Memory B cell (primary cell): ENCODE data around the gene PMPCB.

ENCODE experiments used
- ATAC-seq: fragments of 150-1000 bp; cut with Tn5 transposase; 2 replicates; pipeline ENCODE4 v1.10.0; 2021; ENCODE audit warnings: low read depth, mild to moderate bottlenecking, moderate library complexity
- DNase-seq, 2 donors: peaks; one replicate each; pipeline ENCODE4 v3.0.0; 2022; ENCODE audit warnings: low spot score in 2 of 2
- H3K27ac Mint-ChIP-seq: one replicate; pipeline ENCODE4 v1.8.0; 2022; ENCODE audit warnings: mild to moderate bottlenecking, moderate library complexity, mixed read lengths
- H3K27me3 Mint-ChIP-seq: one replicate; pipeline ENCODE4 v1.8.0; 2022; ENCODE audit warnings: mixed read lengths
- H3K36me3 Mint-ChIP-seq: one replicate; pipeline ENCODE4 v1.8.0; 2022; ENCODE audit warnings: mild to moderate bottlenecking, mixed read lengths
- H3K4me1 Mint-ChIP-seq: one replicate; pipeline ENCODE4 v1.8.0; 2022; ENCODE audit warnings: mixed read lengths
- H3K4me3 Mint-ChIP-seq: one replicate; pipeline ENCODE4 v1.8.0; 2022; ENCODE audit warnings: mild to moderate bottlenecking, moderate library complexity, mixed read lengths
- H3K9me3 Mint-ChIP-seq: one replicate; pipeline ENCODE4 v1.8.0; 2022; ENCODE audit warnings: mixed read lengths

PMPCB gene

DNA sequence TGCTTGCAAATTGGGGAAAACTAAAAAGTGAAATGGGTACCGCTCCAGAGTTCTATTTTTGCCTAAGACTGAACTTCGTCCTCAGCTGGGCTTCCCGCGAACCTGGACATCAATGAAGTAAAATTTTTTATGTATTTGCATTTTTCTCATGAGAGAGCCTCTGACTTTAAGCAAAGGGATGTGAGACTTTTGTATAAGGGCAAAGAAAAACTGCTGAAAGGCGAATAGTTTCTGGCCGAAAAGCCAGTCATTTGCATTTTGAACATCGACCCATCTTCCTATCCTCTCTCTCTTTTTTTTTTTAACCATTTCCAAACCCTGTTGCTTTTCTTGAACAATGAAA is 573 bp downstream of the PMPCB start:
- DNase-seq (no peak), ATAC-seq (no peak)
- Mint-ChIP-seq H3K27ac (peak overlapping the region; percentile 69), H3K27me3 (no peaks in the 10 kb centered on the region), H3K4me3 (peak overlapping the region; percentile 76), H3K36me3 (peaks cover 9% of the 10 kb centered on the region), H3K4me1 (peaks cover 13% of the 10 kb centered on the region), H3K9me3 (no peaks in the 10 kb centered on the region)

DNA sequence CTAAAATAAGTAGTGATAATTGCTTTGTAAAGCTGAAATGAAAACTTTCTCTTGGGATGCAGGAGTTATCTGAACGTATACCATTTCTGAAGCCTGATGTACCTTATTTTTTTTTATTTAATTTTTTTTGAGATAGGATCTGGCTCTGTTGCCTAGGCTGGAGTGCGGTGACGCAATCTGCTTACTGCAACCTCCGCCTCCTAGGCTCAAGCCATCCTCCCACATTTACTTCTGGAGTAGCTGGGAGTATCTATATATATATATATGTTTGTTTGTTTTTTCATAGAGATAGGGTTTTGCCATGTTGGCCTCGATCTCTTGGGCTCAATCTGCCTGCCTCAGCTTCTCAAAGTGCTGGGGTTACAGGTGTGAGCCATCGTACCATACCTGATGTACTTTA is 2.4 kb downstream of the PMPCB start:
- Mint-ChIP-seq H3K36me3 (peaks cover 15% of the 10 kb centered on the region), H3K4me1 (peaks cover 13% of the 10 kb centered on the region)

DNA sequence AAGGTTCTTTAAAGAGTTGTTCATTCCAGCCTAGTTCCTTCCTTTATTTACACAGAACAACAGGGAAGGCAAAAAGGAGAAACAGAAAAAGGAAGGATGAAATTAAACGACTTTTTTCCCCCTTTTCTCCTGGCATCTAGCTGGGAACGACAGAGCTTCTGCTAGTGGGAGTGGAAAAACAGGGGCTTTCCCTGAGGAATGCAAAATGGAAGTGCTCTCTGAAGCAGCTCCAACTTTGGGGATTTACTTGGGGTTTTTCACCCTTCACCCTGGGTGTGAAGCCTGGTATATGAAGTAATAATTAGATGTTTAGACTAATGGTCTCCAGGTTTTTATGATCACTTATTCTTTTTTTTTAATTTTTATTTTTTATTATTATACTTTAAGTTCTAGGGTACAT is 4.2 kb downstream of the PMPCB start:
- peaks cover 15% of the 10 kb centered on the region for H3K36me3 Mint-ChIP-seq
- ATAC-seq (no peak), DNase-seq (no peak)
- no peak overlapping the region for H3K27ac Mint-ChIP-seq
- no peaks in the 10 kb centered on the region for H3K9me3 Mint-ChIP-seq
- no peaks in the 10 kb centered on the region for H3K27me3 Mint-ChIP-seq
- H3K4me3 Mint-ChIP-seq: no peak overlapping the region
- peaks cover 13% of the 10 kb centered on the region for H3K4me1 Mint-ChIP-seq

More for the DNA sequence above, 2.4 kb downstream of the PMPCB start:
- Mint-ChIP-seq H3K27ac (no peak overlapping the region), H3K27me3 (no peaks in the 10 kb centered on the region), H3K4me3 (no peak overlapping the region), H3K9me3 (no peaks in the 10 kb centered on the region)
- no peak for DNase-seq
- no peak for ATAC-seq

DNA sequence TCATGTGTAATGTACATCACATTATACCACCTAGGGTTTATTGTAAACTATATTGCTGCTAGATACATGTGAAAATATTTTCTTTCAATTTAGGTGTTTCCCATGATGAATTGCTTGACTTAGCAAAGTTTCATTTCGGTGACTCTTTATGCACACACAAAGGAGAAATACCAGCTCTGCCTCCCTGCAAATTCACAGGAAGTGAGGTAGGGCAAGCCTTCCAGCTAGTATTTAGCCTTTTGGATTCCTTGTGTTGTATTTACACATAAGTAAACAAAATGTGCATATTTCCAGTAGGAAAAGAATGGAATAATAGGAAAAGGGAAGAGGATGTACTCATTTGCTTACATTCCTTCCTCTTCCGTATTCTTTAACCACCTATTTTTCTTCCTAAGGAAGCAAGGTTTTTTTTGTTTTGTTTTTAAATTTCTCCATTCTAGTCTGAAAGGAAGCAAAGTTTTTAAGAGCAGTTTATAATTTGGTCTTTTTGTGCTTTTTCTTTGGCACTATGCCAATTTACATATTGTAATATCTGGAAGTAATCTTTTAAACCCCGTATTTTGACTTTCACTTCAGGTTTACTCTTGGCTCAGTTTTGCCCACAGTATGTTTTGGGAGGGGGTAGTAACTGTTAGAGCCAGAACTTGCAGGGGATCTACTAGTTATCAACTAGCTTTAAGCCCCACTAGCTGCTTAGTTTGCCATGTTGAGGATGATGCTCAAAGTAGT is 10.4 kb downstream of the PMPCB start:
- Mint-ChIP-seq H3K27me3 (no peaks in the 10 kb centered on the region), H3K4me1 (peaks cover 3% of the 10 kb centered on the region), H3K4me3 (no peak overlapping the region), H3K36me3 (peaks cover 12% of the 10 kb centered on the region), H3K9me3 (no peaks in the 10 kb centered on the region), H3K27ac (peak overlapping the region; percentile 47)
- ATAC-seq (no peak), DNase-seq (no peak)

DNA sequence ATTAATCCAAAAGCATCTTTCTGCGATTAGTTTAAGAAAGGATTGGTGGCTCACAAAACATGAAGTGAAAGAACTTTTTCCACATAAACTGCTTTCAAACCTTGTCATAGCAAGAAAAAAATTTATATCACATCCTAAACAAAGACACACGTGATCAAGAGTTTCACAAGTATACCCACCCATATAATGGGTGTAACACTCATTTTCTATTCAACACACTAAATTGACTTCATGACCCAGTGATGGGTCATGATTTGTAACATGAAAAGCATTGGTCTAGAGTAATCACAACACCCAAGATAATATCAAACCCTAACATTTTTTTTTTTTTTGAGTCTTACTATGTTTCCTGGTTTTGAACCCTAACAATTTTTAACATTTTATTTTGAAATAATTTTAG is 17.6 kb downstream of the PMPCB start:
- Mint-ChIP-seq H3K4me3 (no peak overlapping the region), H3K4me1 (peaks cover 8% of the 10 kb centered on the region), H3K27me3 (no peaks in the 10 kb centered on the region), H3K27ac (no peak overlapping the region), H3K36me3 (peaks cover 30% of the 10 kb centered on the region), H3K9me3 (no peaks in the 10 kb centered on the region)
- ATAC-seq (no peak), DNase-seq (no peak)

DNA sequence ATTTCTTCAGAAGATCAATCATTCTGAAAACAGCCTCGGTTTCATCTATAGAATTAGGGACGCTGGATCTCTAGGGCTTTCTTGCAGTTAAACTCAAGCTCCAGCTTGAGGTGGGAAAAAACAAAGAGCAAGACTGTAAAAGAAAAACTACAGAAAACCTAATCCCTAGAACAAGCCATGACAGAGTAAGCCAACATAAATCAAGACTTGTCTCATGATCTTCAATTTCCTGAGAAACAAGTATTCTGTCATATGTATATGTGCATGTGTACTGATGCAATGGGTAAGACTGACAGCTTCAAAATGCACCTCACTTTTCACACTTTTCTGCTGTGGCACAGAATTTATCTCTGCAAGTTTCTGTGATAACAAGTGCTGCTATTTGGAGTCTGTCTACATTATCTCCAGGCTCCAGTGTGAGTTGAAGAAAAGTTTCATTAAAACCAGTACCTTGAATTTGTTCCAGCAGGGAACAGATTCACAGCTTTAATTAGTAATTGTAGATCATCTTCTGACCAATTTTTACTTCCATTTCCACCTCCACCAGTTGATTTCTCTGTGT is 19.2 kb downstream of the PMPCB start:
- Mint-ChIP-seq H3K4me3 (no peak overlapping the region), H3K9me3 (no peaks in the 10 kb centered on the region), H3K27me3 (no peaks in the 10 kb centered on the region), H3K4me1 (peaks cover 8% of the 10 kb centered on the region), H3K27ac (peak overlapping the region; percentile 90), H3K36me3 (peaks cover 30% of the 10 kb centered on the region)
- DNase-seq: no peak
- ATAC-seq: no peak

DNA sequence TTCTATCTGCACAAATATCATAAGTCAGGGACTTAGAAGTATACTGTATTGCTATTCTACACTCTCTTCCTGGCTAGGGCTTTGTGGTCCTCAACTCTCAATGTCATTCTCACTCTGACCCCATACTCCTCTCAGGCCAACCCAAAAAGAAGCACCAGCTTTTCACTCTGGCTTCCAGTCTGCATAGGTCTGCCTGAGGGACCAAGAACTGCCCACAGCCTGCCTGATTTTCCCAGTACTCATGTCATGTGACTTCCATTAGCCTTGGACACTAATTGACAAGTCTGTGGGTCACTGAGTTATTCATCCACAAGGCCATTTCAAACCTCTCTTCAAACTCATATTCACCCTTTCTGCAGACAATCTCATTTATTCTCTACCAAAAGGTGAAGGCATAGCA is 19.8 kb downstream of the PMPCB start:
- Mint-ChIP-seq H3K9me3 (no peaks in the 10 kb centered on the region), H3K36me3 (peaks cover 32% of the 10 kb centered on the region), H3K27ac (peak overlapping the region; percentile 90), H3K4me1 (peaks cover 8% of the 10 kb centered on the region), H3K27me3 (no peaks in the 10 kb centered on the region), H3K4me3 (no peak overlapping the region)
- no peak for ATAC-seq
- no peak for DNase-seq

DNA sequence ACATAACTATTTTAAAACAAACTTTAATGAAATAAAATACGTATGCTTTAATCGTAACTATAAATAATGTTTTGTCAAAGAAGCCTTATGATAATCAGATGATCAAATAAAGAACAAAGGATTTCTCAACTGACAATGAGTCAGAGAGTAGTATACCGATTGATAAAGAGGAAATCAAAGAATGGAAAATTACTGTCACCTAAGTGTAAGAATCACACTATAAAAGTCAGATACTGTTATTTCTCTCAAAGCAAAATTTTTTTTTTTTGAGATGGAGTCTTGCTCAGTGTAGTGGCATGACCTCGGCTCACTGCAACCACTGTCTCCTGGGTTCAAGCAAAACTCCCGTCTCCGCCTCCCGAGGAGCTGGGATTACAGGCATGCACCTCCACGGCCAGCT is 28.5 kb downstream of the PMPCB start:
- H3K4me1 Mint-ChIP-seq: no peaks in the 10 kb centered on the region
- peaks cover 15% of the 10 kb centered on the region for H3K36me3 Mint-ChIP-seq
- ATAC-seq (no peak), DNase-seq (no peak)
- H3K27ac Mint-ChIP-seq: no peak overlapping the region
- no peak overlapping the region for H3K4me3 Mint-ChIP-seq
- no peaks in the 10 kb centered on the region for H3K27me3 Mint-ChIP-seq
- H3K9me3 Mint-ChIP-seq: no peaks in the 10 kb centered on the region

DNA sequence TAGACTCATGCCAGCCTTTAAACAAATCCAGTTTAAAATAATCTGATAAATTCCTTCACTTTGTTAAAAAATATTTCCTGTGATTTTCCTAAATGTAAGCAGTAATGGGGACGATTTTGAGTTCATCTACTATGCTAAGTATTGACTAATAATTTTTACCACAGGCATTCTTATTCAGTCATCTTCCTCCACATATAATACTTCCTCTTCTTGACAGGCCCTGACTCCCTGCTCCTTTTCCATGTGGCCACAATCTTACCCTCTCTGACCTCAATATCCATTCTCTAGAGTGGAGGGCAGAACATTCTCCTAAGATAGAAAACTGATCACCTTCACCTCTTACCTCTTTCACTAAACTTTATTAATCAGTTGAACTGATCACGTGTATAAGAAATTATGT is 39.5 kb downstream of the PMPCB start:
- Mint-ChIP-seq H3K27me3 (no peaks in the 10 kb centered on the region), H3K4me1 (peaks cover 18% of the 10 kb centered on the region), H3K9me3 (no peaks in the 10 kb centered on the region), H3K27ac (no peak overlapping the region), H3K4me3 (no peak overlapping the region), H3K36me3 (peaks cover 33% of the 10 kb centered on the region)
- no peak for ATAC-seq
- no peak for DNase-seq

DNA sequence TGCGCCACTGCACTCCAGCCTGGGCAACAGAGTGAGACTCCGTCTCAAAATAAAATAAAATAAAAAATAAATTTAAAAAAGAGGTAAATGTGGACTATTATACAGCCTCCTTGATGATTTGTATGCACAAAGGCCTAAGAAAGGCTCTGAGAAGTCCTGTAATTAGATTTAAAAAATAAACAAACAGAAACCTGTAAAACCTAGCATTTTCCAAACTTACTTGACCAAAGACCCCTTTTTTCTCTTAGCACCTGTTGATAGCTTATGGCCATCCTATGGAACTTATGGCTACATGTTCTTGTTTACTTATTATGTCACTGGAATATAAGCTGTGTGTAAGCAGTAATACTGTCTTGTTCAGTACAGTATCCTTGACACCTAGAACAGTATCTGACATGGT is 41.6 kb downstream of the PMPCB start:
- H3K4me3 Mint-ChIP-seq: no peak overlapping the region
- DNase-seq (no peak), ATAC-seq (no peak)
- no peaks in the 10 kb centered on the region for H3K9me3 Mint-ChIP-seq
- no peaks in the 10 kb centered on the region for H3K27me3 Mint-ChIP-seq
- H3K4me1 Mint-ChIP-seq: peaks cover 19% of the 10 kb centered on the region
- peak overlapping the region; percentile 4 for H3K27ac Mint-ChIP-seq
- H3K36me3 Mint-ChIP-seq: peaks cover 34% of the 10 kb centered on the region

DNA sequence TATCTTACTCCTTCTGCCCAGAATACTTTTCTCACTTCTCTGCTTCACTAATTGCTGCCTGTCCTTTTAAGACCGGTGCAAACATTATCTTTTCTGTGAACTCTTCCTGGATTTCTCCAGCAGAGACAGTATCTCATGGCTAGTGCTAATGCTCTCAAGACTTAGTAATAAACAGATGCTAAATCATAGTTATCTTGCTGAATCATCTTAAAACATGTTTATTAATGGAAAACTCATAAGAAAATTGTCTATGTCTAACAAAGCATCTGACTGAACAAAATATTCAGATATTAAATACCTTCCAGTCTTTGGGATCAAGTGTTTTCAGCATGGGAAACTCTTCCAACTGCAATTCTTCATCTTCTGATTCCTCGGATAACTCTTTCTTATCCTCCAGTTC is 44.2 kb downstream of the PMPCB start:
- Mint-ChIP-seq H3K4me1 (peaks cover 22% of the 10 kb centered on the region), H3K27me3 (no peaks in the 10 kb centered on the region), H3K9me3 (no peaks in the 10 kb centered on the region), H3K4me3 (no peak overlapping the region), H3K27ac (peak overlapping the region; percentile 39), H3K36me3 (peaks cover 34% of the 10 kb centered on the region)
- ATAC-seq (no peak), DNase-seq (no peak)

DNA sequence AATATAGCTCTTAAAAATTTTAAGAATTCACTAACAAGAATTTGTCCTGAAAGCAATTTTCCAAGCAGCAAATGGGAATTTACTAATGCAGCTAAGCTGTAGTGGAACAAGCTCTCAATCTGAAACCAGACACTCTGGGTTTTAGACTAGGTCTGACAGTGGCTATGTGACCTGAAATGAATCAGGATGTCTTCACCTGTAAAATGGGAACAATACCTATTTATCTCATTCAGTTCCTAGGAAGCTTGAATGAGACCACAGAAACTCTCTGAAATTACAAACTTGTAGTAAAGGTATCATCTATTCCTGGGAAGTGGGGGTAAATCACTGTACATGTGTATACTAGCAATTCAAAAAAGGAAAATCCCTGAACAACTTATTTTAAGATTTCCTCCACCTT is 46.1 kb downstream of the PMPCB start:
- ATAC-seq: no peak
- no peaks in the 10 kb centered on the region for H3K9me3 Mint-ChIP-seq
- peak overlapping the region; percentile 99 for H3K27ac Mint-ChIP-seq
- H3K36me3 Mint-ChIP-seq: peaks cover 22% of the 10 kb centered on the region
- H3K27me3 Mint-ChIP-seq: no peaks in the 10 kb centered on the region
- H3K4me1 Mint-ChIP-seq: peaks cover 22% of the 10 kb centered on the region
- no peak for DNase-seq
- H3K4me3 Mint-ChIP-seq: peak overlapping the region; percentile 99

DNA sequence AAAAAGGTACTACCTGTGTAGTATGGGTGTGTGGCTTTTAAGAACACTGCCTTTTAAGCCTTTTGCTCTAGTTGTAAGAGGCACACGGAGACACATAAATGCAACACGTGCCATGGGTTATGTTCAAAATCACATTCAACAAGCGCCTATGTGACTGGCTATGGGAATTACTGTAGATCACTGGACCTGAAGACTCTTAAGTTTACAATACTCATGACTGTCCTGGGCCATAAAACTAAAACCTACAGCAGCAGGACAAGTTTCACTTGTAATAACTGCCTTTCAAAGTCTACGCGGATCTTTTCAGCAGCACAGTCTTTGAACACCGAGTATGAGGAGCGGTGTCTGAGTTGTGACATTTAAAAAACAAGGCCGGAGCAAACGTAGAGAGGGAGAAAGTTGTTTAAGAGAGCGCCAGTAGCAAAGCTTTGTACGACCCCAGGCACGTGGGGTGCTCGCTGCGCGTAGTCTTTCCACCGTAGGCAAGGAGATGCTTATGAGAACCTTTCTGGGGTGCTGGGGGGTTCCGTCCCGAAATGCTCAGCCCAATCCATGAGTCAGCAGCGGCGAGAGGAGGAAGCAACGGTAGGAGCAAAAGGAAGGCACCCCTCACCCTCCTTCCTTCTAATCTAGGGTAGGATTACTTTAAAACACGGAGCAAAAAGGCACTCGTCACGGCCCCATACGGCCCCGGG is 46.7 kb downstream of the PMPCB start:
- H3K27ac Mint-ChIP-seq: peak overlapping the region; percentile 99
- H3K4me3 Mint-ChIP-seq: peak overlapping the region; percentile 99
- no peaks in the 10 kb centered on the region for H3K27me3 Mint-ChIP-seq
- peak in 1 of 2 donors; percentile 15 for DNase-seq
- H3K4me1 Mint-ChIP-seq: peaks cover 26% of the 10 kb centered on the region
- no peaks in the 10 kb centered on the region for H3K9me3 Mint-ChIP-seq
- peak; percentile 31 for ATAC-seq
- H3K36me3 Mint-ChIP-seq: peaks cover 22% of the 10 kb centered on the region

DNA sequence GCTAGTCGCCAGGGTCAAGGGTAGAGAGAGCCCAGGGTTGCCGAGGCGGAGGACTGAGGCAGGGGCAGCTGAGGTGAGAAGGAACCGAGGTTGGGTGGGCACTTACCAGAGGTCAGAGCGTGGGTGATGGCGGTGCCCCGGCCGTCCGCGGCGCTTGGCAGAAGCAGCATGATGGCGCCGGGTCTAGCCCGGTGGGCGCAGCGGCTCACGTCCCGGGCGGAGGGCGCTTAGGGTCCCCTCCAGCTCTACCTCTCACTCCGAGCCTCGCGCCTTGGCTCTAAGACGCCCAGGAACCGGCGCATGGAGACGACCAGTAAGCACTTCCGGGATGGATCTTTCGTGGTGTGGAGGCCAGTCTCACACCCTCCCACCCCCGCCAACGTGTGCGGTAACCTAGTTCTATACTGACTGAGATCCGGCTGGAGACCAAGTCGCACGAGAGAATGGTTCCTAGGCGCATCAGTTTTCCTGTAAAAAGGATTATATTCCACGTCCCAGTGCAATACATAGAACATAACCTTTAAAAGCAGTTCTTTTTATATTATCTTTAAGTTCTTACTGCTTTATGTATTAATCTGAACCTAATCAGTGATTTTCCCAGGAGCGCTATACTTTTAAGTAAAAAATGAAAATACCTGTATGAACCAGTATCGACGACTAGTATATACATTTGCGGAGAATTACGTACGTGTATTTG is 47.4 kb downstream of the PMPCB start, which contains the start of gene DNAJC2:
DNAJC2 (minus strand) TSS at position 315 of the 697 bp plus-strand sequence; CDS start at position 170, 145 bp downstream.
- Mint-ChIP-seq H3K27me3 (no peaks in the 10 kb centered on the region), H3K27ac (peak within 1 kb of the TSS; percentile 99), H3K4me1 (peaks cover 24% of the 10 kb centered on the region), H3K36me3 (peaks cover 16% of the 10 kb centered on the region), H3K9me3 (no peaks in the 10 kb centered on the region), H3K4me3 (peak within 1 kb of the TSS; percentile 99)
- ATAC-seq (peak; percentile 82), DNase-seq (peak; percentile 72 to 74)
